ENCODE results near the gene GPHN.
"Not testable (repeated sequence)": the region's sequence is repeated elsewhere in the genome, so short reads cannot be mapped to it uniquely, and the experiment has no call there.

GPHN gene

DNA sequence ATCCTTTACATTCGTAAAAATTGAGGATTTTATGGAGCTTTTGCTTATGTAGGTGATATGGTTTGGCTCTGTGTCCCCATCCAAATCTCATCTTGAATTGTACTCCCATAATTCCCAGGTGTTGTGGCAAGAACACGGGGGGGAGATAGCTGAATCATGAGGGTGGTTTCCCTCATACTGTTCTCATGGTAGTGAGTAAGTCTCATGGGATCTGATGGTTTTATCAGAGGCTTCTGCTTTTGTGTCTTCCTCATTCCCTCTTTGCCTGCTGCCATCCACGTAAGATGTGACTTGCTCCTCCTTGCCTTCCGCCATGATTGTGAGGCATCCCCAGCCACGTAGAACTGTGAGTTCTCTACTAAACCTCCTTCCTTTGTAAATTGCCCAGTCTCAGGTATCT, 5.1 kb upstream of the GPHN start:
- not testable (repeated sequence) for DNase-seq (ENCODE audit: low spot score)

GRCh38 chr14:66503532-66503931, 4.4 kb upstream of the GPHN start:
- no peak for DNase-seq (ENCODE audit: low spot score)

GRCh38 chr14:66507181-66507721, 696 bp upstream of the GPHN start:
- DNase-seq (ENCODE audit: low spot score): no peak

GRCh38 chr14:66508547-66508845, 549 bp downstream of the GPHN start:
- no peak for DNase-seq (ENCODE audit: low spot score)

DNA sequence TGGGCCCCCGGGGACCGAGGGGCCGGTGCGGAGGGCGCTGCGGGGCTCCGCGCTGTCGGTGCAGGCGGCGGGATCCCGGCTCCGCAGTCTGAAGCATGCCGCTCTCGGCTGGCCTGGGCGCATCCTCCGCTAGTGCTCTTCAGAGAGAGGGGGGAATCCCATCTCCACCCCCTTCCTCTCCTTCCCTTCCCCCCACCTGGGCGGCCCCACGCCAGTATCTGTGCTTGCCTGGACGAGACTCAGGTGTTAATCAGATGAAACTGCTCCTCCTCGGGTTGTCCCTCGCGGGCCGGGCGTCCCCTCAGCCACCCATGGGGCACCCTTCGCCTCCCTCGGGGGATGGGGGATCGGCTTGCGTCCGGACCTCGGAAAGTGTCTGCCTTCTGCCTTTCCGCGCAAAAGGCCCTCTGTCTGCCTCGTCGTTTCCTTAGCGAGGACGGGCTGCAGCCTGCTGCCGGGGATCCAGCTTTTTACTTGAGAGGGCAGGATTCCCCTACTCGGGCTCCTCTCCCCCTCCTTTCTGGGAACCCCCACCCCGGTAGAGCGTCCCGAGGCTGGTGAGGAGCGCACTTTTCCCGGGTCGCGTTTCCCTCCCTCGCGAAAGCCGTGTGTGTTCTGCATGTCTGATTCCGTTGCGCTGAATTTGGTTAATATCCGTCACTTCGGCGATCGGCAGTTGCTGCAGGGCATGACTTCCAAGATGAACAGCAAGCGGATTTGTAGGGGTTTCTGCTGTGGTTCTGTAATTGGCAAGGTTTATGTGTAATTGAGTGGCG, 1.1 kb downstream of the GPHN start:
- peak; percentile 39 for DNase-seq (ENCODE audit: low spot score)

- DNase-seq (ENCODE audit: low spot score): peak; percentile 25
Measured at GRCh38 chr14:66509874-66510273, 1.9 kb downstream of the GPHN start.

DNA sequence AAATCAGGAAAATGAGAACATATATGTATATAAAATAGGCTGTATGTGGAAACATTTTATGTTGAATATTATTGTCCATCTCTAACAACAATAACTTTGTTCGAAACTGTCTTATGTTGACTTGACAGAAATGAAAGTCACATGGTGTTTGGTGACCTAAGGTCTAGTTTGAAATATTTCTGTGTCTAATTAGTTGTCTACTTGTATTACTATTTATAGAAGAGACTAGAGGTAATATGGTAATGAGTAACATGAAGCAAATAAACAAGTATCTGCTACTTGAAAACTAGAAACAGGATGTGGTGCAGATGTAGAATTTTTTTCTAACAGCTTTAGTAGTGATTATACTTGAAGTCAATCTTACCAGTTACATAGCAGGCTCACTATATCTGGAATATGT, 3.9 kb downstream of the GPHN start:
- DNase-seq (ENCODE audit: low spot score): no peak

- DNase-seq (ENCODE audit: low spot score): no peak
Measured at GRCh38 chr14:66514213-66514612, 6.3 kb downstream of the GPHN start.

DNA sequence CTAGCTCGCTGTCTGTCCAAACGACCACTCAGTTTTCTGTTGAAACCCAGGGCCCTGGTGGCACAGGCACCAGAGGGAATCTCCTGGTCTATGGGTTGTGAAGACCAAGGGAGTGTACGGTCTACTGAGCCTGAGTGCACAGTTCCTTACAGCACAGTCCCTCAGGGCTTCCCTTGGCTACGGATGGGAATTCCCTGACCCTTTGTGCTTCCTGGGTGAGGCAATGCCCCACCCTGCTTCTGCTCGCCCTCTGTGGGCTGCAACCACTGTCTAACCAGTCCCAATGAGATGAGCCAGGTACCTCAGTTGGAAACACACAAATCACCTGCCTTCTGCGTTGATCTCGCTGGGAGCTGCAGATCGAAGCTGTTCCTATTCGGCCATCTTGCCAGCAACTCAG, 22.6 kb downstream of the GPHN start:
- DNase-seq (ENCODE audit: low spot score): no peak

DNA sequence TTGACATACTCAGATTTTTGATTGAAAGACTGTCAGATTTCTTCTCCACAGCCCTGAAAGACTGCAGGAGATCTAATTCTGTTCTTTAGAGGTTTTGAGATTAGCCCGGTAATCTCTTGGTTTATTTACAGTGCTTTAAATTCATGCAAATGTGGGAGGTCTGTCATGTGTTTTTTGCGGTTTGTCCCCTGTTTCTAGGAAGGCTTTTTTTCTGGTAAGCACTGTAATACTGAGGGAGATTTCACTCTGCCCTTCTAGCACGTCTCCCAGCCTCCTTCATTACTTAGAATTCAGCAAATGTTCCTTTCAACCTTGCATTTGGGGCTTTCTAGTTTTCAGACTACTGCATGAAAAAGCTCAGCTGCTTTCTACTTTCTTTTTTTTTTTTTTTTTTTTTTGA, 31.1 kb downstream of the GPHN start:
- DNase-seq (ENCODE audit: low spot score): no peak

DNA sequence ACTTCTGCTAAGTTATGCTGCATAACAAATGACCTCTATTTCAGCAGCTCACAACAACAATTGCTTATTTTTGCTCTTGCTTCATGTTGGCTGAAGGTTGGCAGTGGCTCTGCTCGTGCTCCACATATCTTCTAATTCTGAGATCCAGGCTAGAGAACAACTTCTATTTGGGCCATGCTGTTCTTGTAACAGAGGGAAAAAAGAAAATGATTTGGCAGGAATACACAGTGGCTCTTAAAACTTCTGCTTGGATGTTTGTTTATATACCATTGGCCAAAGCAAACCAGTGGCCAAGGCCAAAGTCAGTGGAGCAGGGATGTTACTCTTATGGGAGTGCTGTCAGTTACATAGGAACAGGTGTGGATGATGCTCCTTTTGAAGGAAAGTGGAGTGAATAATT, 32.1 kb downstream of the GPHN start:
- no peak for DNase-seq (ENCODE audit: low spot score)

- no peak for DNase-seq (ENCODE audit: low spot score)
Measured at GRCh38 chr14:66541627-66542026, 33.7 kb downstream of the GPHN start.

DNA sequence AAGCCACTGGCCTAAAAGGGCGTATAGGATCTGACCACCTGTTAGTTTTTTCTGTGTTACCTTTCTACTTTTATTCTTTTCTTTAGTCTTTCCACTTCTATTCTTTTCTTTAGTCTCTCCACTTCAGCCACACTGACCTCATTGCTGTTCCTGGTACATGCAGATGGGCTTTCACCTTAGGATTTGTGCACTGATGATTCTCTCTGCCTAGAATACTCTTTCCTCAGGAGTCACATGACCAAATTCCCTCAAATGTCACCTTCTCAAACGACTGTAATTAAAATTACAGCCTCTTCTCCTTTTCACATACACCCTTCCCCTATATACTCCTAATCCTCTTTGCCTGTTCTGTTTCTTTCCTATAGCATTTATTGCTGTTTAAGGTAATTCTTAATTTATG, 36.0 kb downstream of the GPHN start:
- DNase-seq (ENCODE audit: low spot score): no peak

GRCh38 chr14:66545191-66545590, 37.2 kb downstream of the GPHN start:
- DNase-seq (ENCODE audit: low spot score): not testable (repeated sequence)

DNA sequence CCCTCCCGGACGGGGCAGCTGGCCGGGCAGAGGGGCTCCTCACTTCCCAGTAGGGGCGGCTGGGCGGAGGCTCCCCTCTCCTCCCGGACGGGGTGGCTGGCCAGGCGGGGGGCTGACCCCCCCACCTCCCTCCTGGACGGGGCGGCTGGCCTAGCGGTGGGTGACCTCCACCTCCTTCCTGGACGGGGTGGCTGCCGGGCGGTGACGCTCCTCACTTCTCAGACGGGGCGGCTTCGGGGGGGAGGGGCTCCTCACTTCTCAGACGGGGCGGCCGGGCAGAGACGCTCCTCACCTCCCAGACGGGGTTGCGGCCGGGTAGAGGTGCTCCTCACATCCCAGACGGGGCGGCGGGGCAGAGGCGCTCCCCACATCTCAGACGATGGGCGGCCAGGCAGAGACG, 37.8 kb downstream of the GPHN start:
- DNase-seq (ENCODE audit: low spot score): not testable (repeated sequence)

GRCh38 chr14:66563731-66564130, 55.8 kb downstream of the GPHN start:
- DNase-seq (ENCODE audit: low spot score): no peak

GRCh38 chr14:66568220-66568619, 60.3 kb downstream of the GPHN start:
- DNase-seq (ENCODE audit: low spot score): no peak

DNA sequence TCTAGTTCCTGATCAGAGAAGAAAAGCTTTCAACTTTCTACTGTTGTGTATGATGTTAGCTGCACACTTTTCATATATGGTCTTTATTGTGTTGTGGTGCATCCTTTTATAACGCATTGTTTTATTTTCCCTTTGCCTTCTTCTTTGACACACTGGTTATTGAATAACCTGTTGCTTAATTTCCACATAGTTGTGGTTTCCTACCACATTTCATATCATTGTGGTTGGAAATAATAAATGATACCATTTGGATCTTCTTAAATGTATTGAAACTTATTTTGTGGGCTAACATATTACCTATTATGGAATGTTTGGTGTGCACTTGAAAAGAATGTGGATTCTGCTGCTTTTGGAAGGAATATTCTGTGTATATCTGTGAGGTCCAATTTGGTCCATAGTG, 64.9 kb downstream of the GPHN start:
- DNase-seq (ENCODE audit: low spot score): no peak

DNA sequence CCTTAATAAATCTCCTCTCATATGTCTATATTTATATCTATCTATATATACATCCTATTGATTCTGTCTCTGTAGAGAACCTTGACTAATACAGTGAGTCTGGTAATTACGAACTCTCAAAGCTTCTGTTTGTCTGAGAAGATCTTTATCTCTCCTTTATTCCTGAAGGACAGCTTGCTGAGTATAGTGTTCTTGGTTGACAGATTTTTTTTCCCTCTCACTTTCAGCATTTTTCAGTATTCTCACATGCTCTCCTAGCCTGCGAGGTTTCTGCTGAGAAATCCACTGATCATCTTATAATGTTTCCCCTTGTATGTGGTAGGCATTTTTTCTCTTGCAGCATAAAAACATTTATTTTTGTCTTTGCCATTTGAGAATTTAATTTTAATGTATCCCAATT, 67.1 kb downstream of the GPHN start:
- DNase-seq (ENCODE audit: low spot score): no peak

GRCh38 chr14:66575939-66576338, 68.0 kb downstream of the GPHN start:
- no peak for DNase-seq (ENCODE audit: low spot score)

- DNase-seq (ENCODE audit: low spot score): not testable (repeated sequence)
Measured at GRCh38 chr14:66587753-66588152, 79.8 kb downstream of the GPHN start.

- DNase-seq (ENCODE audit: low spot score): no peak
Measured at GRCh38 chr14:66595394-66595793, 87.4 kb downstream of the GPHN start.

DNA sequence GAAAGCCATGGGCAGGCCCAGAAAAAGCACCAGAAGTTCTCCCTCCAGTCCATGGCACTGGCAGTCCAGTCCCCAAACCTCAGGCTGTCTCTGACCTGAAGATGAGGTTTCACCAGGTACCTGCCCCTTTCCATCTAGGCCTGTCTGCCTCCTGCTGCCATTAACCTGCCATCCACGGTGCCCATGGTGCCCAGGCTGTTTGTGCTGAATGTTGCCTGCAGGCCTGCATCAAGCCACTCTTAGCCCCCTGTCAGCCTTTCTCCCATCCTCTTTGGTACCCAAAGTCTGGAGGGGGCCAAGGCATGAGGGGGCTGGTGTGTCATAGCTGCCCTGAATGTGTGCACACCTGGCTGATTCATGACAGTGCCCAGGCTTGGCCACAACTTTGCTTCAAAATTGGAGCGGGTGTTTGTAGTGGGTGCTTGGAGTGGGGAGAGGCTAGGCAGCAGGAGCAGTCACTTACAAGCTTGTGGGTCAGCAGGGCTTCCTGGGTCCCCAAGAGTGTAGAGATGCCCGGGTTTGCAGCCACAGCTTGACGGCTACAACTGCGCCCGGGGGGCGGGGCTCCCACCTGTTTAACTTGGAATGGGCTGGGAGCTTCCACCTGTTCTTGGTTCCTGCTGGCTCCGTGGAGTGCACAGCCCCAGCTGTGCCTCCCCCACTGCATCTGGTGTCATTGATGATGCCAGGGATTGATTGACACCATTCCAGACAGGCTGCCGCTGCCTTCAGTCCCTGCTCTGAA, 88.5 kb downstream of the GPHN start:
- no peak for DNase-seq (ENCODE audit: low spot score)

DNA sequence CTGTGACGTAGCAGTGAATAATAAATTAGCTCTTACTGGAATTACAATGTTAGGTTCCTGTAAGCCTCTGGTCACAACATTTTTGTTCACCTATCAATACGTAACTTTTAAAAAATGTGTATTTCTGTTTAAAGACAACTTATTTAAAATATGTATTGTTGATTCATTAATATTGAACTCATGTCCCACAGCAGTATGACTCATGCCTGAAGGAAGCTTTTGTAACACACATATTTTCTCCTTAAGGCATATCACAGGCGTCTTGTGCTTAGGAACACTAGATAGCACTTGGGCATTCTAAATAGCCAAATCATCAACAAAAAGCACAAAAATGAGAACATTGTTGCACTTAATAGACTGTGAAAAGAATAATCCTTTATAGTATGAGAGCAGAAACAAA, 92.5 kb downstream of the GPHN start:
- DNase-seq (ENCODE audit: low spot score): peak; percentile 12
